HUES64 (cell line): Measurements from ENCODE around the gene POMT2.
"Not testable (repeated sequence)": the region's sequence is repeated elsewhere in the genome, so short reads cannot be mapped to it uniquely, and the experiment has no call there.

Experiments used
- H3K27ac ChIP-seq: 2 replicates; pipeline ENCODE4 v1.7.0; 2013; ENCODE audit warnings: low read depth, low read length, inconsistent platforms
- H3K27me3 ChIP-seq: 2 replicates; pipeline ENCODE4 v1.6.1; 2013; ENCODE audit warnings: mild to moderate bottlenecking, low read length; ENCODE audit not compliant: insufficient read depth
- H3K36me3 ChIP-seq: 2 replicates; pipeline ENCODE4 v1.6.1; 2013; ENCODE audit warnings: mild to moderate bottlenecking, low read length; ENCODE audit not compliant: insufficient read depth
- H3K4me1 ChIP-seq: 2 replicates; pipeline ENCODE4 v1.6.1; 2013; ENCODE audit warnings: mild to moderate bottlenecking, low read length, moderate library complexity; ENCODE audit not compliant: insufficient read depth
- H3K4me3 ChIP-seq: 2 replicates; pipeline ENCODE4 v1.5.1; 2013; ENCODE audit warnings: mild to moderate bottlenecking, low read length, moderate library complexity
- H3K9ac ChIP-seq: 2 replicates; pipeline ENCODE4 v1.6.1; 2013; ENCODE audit warnings: mild to moderate bottlenecking, low read depth, low read length
- H3K9me3 ChIP-seq: 2 replicates; pipeline ENCODE4 v1.6.1; 2013; ENCODE audit warnings: low read depth, low read length; ENCODE audit not compliant: insufficient read depth
- WGBS: fragments of 150-250, 120-280 bp; methylation state at CpG from one replicate; pipeline ENCODE4 v1.1.7; 2013; ENCODE audit warnings: missing lambda C conversion rate; 5-methylcytosine and 5-hydroxymethylcytosine counted together

Gene POMT2

GRCh38 chr14:77302926-77303325, 17.8 kb downstream of the POMT2 start:
- peaks cover 25% of the 10 kb centered on the region for H3K4me1 ChIP-seq
- H3K9me3 ChIP-seq, result no peaks in the 10 kb centered on the region
- H3K36me3 ChIP-seq, result peaks cover 37% of the 10 kb centered on the region
- no peak overlapping the region for H3K9ac ChIP-seq
- no peaks in the 10 kb centered on the region for H3K27me3 ChIP-seq
- H3K4me3 ChIP-seq, result no peak overlapping the region
- 94% methylated on average over 5 of the region's 5 CpGs for WGBS
- no peak overlapping the region for H3K27ac ChIP-seq

DNA sequence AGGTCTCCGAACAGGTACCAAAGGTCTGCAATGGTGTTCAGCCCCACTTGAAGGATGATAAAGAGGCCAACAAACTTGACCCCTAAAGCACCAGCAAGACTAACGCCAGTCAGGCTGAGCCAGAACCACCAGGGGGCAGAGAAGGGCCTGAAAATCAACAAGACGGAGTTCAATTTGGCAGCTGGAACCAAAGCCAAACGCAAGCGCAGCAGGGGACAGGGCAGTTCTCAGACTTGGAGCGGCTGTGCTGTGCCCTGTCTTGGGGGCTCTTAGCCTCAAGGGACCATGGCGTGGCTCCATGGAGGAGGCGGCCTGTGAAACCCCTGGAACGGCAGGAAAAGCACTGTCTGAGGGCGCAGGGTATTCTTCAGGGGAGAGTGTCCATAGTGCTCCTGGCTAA, 19.6 kb downstream of the POMT2 start:
- no peaks in the 10 kb centered on the region for H3K9me3 ChIP-seq
- 45% methylated on average over 10 of the region's 10 CpGs for WGBS
- no peaks in the 10 kb centered on the region for H3K27me3 ChIP-seq
- no peak overlapping the region for H3K4me3 ChIP-seq
- H3K27ac ChIP-seq, result no peak overlapping the region
- peaks cover 54% of the 10 kb centered on the region for H3K36me3 ChIP-seq
- H3K9ac ChIP-seq, result no peak overlapping the region
- peaks cover 10% of the 10 kb centered on the region; the same call in 1 of the 2 replicates for H3K4me1 ChIP-seq

DNA sequence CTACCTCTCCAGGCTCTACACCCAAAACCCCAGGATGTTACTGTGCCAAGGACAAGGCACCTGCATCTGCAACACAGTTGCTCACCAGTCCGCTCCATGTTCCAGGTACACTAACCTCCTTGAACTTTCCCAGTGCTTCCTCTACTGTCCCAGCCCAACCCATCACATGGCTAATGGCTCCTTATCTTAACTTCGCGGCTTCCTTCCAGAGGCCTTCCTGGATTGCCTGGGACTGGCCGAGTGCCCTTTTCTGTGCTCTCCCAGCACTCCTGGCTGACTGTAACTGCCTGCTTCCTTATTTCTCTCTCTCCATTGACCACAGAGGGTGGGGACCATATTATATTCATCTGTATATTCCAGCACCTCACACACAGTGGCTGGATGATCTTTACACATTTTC, 20.9 kb downstream of the POMT2 start:
- peaks cover 47% of the 10 kb centered on the region for H3K36me3 ChIP-seq
- 95% methylated on average over 4 of the region's 4 CpGs for WGBS
- H3K9ac ChIP-seq, result no peak overlapping the region
- H3K9me3 ChIP-seq, result no peaks in the 10 kb centered on the region
- H3K27me3 ChIP-seq, result no peaks in the 10 kb centered on the region
- peaks cover 9% of the 10 kb centered on the region; the same call in 1 of the 2 replicates for H3K4me1 ChIP-seq
- no peak overlapping the region for H3K4me3 ChIP-seq
- no peak overlapping the region for H3K27ac ChIP-seq

DNA sequence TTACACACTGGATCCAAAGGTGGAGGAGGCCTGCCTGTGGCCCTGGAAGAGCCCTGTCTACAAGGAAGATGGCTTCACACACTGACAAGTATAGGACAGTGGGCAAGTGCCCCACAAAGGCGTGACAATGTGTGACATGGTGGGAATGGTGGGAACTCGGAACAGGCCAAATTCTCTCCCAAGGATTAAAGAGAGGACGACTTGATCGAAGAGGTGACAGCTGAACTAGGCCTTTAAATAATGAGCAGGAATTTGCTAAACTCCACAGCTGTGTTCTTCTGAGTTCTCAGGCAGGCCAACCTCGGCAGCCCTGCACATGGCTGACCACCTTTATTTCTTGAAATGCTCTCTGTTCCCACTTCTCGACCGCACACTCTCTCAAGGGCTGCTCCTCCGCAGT, 23.8 kb downstream of the POMT2 start:
- Histone ChIP-seq H3K4me3 (no peak overlapping the region), H3K4me1 (no peaks in the 10 kb centered on the region), H3K27me3 (no peaks in the 10 kb centered on the region), H3K9ac (no peak overlapping the region), H3K27ac (no peak overlapping the region), H3K9me3 (no peaks in the 10 kb centered on the region), H3K36me3 (peaks cover 47% of the 10 kb centered on the region)
- WGBS, result 92% methylated on average over 8 of the region's 8 CpGs

- no peak overlapping the region for H3K4me3 ChIP-seq
- no peak overlapping the region for H3K27ac ChIP-seq
- no peaks in the 10 kb centered on the region for H3K9me3 ChIP-seq
These were observed 24.5 kb downstream of the POMT2 start for GRCh38 chr14:77296155-77296554.

GRCh38 chr14:77290705-77291104, 30.0 kb downstream of the POMT2 start:
- Histone ChIP-seq H3K9me3 (no peaks in the 10 kb centered on the region), H3K36me3 (peaks cover 41% of the 10 kb centered on the region), H3K4me1 (no peaks in the 10 kb centered on the region), H3K4me3 (no peak overlapping the region), H3K27me3 (no peaks in the 10 kb centered on the region), H3K9ac (no peak overlapping the region), H3K27ac (no peak overlapping the region)
- WGBS, result 89% methylated on average over 4 of the region's 4 CpGs

More at GRCh38 chr14:77296155-77296554, 24.5 kb downstream of the POMT2 start:
- Histone ChIP-seq H3K36me3 (peaks cover 47% of the 10 kb centered on the region), H3K27me3 (no peaks in the 10 kb centered on the region), H3K4me1 (no peaks in the 10 kb centered on the region), H3K9ac (no peak overlapping the region)
- WGBS, result 90% methylated on average over 13 of the region's 13 CpGs

- 98% methylated on average over 5 of the region's 5 CpGs for WGBS
- Histone ChIP-seq H3K36me3 (peaks cover 61% of the 10 kb centered on the region), H3K4me1 (no peaks in the 10 kb centered on the region), H3K9ac (no peak overlapping the region), H3K9me3 (no peaks in the 10 kb centered on the region), H3K4me3 (no peak overlapping the region), H3K27me3 (no peaks in the 10 kb centered on the region), H3K27ac (no peak overlapping the region)
These were observed 34.1 kb downstream of the POMT2 start for GRCh38 chr14:77286576-77286975.

GRCh38 chr14:77284466-77284865, 36.2 kb downstream of the POMT2 start:
- Histone ChIP-seq H3K4me1 (no peaks in the 10 kb centered on the region), H3K36me3 (peaks cover 69% of the 10 kb centered on the region), H3K4me3 (no peak overlapping the region), H3K27me3 (no peaks in the 10 kb centered on the region), H3K9ac (no peak overlapping the region), H3K9me3 (no peaks in the 10 kb centered on the region), H3K27ac (no peak overlapping the region)
- 93% methylated on average over 5 of the region's 5 CpGs for WGBS

DNA sequence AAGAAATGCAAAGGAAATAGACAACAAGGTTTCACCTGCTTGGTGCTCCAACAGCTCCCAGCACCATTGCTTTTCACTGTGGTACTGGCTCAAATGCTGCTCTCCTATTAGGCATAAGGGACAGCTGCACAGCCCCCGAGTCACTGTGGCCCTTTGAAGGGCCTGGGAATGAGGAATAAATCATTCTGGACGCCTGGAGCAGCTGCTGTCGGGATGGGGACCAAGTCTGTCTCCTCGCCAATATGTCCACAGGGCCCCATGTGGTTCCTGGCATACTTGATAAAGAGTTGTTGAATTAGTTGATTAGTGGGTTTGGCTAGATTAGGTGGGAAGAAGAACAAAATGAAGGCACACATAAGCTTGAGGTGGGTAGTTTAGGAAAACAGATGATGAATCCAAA, 36.6 kb downstream of the POMT2 start:
- H3K9me3 ChIP-seq, result no peaks in the 10 kb centered on the region
- 89% methylated on average over 4 of the region's 4 CpGs for whole genome bisulfite sequencing
- H3K27me3 ChIP-seq, result no peaks in the 10 kb centered on the region
- no peaks in the 10 kb centered on the region for H3K4me1 ChIP-seq
- no peak overlapping the region for H3K9ac ChIP-seq
- no peak overlapping the region for H3K27ac ChIP-seq
- H3K36me3 ChIP-seq, result peaks cover 73% of the 10 kb centered on the region
- no peak overlapping the region for H3K4me3 ChIP-seq

GRCh38 chr14:77281852-77282410, 38.8 kb downstream of the POMT2 start:
- Histone ChIP-seq H3K9me3 (no peaks in the 10 kb centered on the region), H3K36me3 (peaks cover 63% of the 10 kb centered on the region), H3K9ac (no peak overlapping the region), H3K4me3 (no peak overlapping the region), H3K4me1 (no peaks in the 10 kb centered on the region), H3K27me3 (no peaks in the 10 kb centered on the region), H3K27ac (no peak overlapping the region)
- 94% methylated on average over 6 of the region's 6 CpGs for WGBS

- not testable (repeated sequence) for H3K27me3 ChIP-seq, H3K9me3 ChIP-seq, H3K9ac ChIP-seq, H3K27ac ChIP-seq, H3K4me1 ChIP-seq, H3K4me3 ChIP-seq
- peaks cover 55% of the 10 kb centered on the region for H3K36me3 ChIP-seq
- WGBS, result 96% methylated on average over 4 of the region's 4 CpGs
These were observed 39.8 kb downstream of the POMT2 start for GRCh38 chr14:77280921-77281320.

DNA sequence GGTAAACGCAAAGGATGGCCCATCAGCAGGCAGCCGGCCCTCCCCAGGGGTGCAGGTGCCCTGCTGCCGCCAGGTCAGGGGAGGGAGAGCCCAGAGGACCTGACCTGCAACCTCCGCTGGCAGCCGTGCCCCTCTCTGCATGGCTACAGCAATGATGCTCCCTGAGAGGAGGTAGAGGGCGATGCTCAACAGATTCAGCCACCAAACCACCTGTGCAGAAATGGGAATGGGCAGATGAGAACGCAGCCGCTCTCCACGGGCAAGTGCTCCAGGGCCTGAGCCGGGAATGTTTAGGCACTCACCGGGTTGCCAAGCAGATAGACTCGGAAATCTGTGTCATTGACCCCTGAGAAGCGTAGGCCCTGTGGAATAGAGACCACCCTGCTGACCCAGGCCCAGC, 41.0 kb downstream of the POMT2 start:
- H3K9me3 ChIP-seq, result no peaks in the 10 kb centered on the region
- 88% methylated on average over 13 of the region's 13 CpGs for WGBS
- H3K27me3 ChIP-seq, result no peaks in the 10 kb centered on the region
- H3K9ac ChIP-seq, result no peak overlapping the region
- no peak overlapping the region for H3K27ac ChIP-seq
- peaks cover 43% of the 10 kb centered on the region for H3K36me3 ChIP-seq
- H3K4me3 ChIP-seq, result no peak overlapping the region
- H3K4me1 ChIP-seq, result no peaks in the 10 kb centered on the region
